Activated CD8-positive, alpha-beta T cell treated with anti-CD3 and anti-CD28 coated beads for 36 hours (primary cell): ENCODE measurements around the gene BBIP1. TPM values are rescaled to one million over a fixed set of nuclear protein-coding genes. Genes with fewer than 3 reads are reported as not detected.

Source experiments
- ATAC-seq: fragments of 200-7000 bp; cut with Tn5 transposase; one replicate; pipeline ENCODE4 v1.10.0; 2021; ENCODE audit warnings: mild to moderate bottlenecking, moderate library complexity
- CTCF ChIA-PET: fragments of 350-600 bp; sonication (Branson Sonifier 250); formaldehyde crosslinking; loops from one replicate; lab custom pipeline; 2021; ENCODE audit warnings: antibody characterized with exemption; lab: Charles Lee
- POLR2A ChIA-PET: fragments of 350-600 bp; sonication (Branson Sonifier 250); formaldehyde crosslinking; loops from one replicate; lab custom pipeline; 2021; ENCODE audit warnings: antibody characterized with exemption; lab: Charles Lee
- DNase-seq: peaks from one replicate; pipeline ENCODE4 v3.0.0-alpha.2; 2020
- H3K27ac Mint-ChIP-seq: one replicate; pipeline ENCODE4 v1.8.0; 2021; ENCODE audit warnings: mild to moderate bottlenecking, mixed read lengths
- H3K27me3 Mint-ChIP-seq: one replicate; pipeline ENCODE4 v1.8.0; 2021; ENCODE audit warnings: mixed read lengths
- H3K36me3 Mint-ChIP-seq: one replicate; pipeline ENCODE4 v1.8.0; 2021; ENCODE audit warnings: low read depth, mixed read lengths
- H3K4me1 Mint-ChIP-seq: one replicate; pipeline ENCODE4 v1.8.0; 2021; ENCODE audit warnings: low read depth, mixed read lengths
- H3K4me3 Mint-ChIP-seq: one replicate; pipeline ENCODE4 v1.8.0; 2021; ENCODE audit warnings: mild to moderate bottlenecking, moderate library complexity, mixed read lengths
- H3K9me3 Mint-ChIP-seq: one replicate; pipeline ENCODE4 v1.8.0; 2021; ENCODE audit warnings: mixed read lengths
- intact Hi-C: fragments of 100-400 bp; cut with micrococcal nuclease; formaldehyde crosslinking; loops from one replicate; pipeline ENCODE4 v1.10.0; 2022
- total RNA-seq, 2 experiments: library from RNA; stranded (reverse); gene quantifications; one replicate each; pipeline ENCODE4 v1.2.3, GENCODE V29; 2021
- TF ChIP-seq, protein P1 (sequence below): fragments of 200-600 bp; IDR thresholded peaks from one replicate; pipeline ENCODE4 v1.8.0; 2022; ENCODE audit warnings: antibody characterized with exemption, mild to moderate bottlenecking

Gene BBIP1
- total RNA-seq, 2 experiments from 2014 or later: 41.2 to 44.4 TPM

DNA sequence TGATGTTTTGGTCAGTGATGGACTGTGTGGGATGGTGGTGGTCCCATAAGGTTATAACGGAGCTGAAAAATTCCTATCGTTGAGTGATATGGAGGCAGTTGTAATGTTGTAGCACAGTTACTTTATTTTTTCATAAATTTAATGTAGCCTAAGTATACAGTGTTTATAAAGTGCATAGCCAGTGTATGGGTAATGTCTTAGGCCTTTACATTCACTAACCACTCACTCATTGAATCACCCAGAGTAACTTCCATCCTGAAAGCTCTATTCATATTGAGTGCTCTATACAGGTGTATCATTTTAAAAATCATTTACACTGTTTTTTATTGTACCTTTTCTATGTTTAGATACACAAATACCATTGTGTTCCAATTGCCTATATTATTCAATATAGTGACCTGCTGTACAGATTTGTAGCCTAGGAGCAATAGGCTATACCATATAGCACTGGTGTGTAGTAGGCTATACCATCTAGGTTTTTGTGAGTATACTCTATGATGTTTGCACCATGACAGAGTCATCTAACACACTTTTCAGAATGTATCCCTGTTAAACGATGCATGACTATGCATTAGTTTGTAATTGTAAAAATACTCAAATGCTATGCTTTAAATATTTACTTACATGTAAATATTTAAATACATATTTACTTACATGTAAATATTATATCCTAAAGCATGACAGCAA is 26.2 kb downstream of the BBIP1 start:
- DNase-seq (no peak), ATAC-seq (no peak)
- ChIA-PET POLR2A (no interaction called here), CTCF (interaction anchor here (0.6 to 8.9 kb wide), 13 partner anchors 10 to 282 kb away, joined by 3 to 71 read pairs (median 4); partner anchors contain the start of gene BBIP1)
- H3K4me1 Mint-ChIP-seq: peaks cover 55% of the 10 kb centered on the region
- H3K27ac Mint-ChIP-seq: peak overlapping the region; percentile 49
- intact Hi-C loops: loop anchor here (1.0 kb wide), 2 partner anchors 88 to 146 kb away; no protein-coding TSS in a partner anchor
- H3K27me3 Mint-ChIP-seq: no peaks in the 10 kb centered on the region
- H3K36me3 Mint-ChIP-seq: peaks cover 49% of the 10 kb centered on the region
- no peaks in the 10 kb centered on the region for H3K9me3 Mint-ChIP-seq
- TF ChIP-seq, protein P1, sequence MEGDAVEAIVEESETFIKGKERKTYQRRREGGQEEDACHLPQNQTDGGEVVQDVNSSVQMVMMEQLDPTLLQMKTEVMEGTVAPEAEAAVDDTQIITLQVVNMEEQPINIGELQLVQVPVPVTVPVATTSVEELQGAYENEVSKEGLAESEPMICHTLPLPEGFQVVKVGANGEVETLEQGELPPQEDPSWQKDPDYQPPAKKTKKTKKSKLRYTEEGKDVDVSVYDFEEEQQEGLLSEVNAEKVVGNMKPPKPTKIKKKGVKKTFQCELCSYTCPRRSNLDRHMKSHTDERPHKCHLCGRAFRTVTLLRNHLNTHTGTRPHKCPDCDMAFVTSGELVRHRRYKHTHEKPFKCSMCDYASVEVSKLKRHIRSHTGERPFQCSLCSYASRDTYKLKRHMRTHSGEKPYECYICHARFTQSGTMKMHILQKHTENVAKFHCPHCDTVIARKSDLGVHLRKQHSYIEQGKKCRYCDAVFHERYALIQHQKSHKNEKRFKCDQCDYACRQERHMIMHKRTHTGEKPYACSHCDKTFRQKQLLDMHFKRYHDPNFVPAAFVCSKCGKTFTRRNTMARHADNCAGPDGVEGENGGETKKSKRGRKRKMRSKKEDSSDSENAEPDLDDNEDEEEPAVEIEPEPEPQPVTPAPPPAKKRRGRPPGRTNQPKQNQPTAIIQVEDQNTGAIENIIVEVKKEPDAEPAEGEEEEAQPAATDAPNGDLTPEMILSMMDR: no peak
- no peak overlapping the region for H3K4me3 Mint-ChIP-seq

DNA sequence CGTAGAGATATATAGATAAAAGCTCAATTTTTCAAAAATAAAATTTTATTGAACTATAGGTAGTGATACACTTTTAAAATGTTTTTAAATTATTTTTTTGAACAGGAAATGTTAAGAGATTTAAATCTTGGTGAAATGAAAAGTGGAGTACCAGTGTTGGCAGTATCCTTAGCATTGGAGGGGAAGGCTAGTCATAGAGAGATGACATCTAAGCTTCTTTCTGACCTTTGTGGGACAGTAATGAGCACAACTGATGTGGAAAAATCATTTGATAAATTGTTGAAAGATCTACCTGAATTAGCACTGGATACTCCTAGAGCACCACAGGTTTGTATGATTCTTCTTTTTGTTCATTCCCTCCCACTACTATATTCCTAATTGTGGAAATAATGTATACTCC is 31.4 kb downstream of the BBIP1 start:
- H3K4me3 Mint-ChIP-seq: no peak overlapping the region
- H3K36me3 Mint-ChIP-seq: peaks cover 54% of the 10 kb centered on the region
- POLR2A ChIA-PET: interaction anchor here (0.7 to 1.4 kb wide), 4 partner anchors 11 to 114 kb away, joined by 3 read pairs; partner anchors contain the start of gene PDCD4

DNA sequence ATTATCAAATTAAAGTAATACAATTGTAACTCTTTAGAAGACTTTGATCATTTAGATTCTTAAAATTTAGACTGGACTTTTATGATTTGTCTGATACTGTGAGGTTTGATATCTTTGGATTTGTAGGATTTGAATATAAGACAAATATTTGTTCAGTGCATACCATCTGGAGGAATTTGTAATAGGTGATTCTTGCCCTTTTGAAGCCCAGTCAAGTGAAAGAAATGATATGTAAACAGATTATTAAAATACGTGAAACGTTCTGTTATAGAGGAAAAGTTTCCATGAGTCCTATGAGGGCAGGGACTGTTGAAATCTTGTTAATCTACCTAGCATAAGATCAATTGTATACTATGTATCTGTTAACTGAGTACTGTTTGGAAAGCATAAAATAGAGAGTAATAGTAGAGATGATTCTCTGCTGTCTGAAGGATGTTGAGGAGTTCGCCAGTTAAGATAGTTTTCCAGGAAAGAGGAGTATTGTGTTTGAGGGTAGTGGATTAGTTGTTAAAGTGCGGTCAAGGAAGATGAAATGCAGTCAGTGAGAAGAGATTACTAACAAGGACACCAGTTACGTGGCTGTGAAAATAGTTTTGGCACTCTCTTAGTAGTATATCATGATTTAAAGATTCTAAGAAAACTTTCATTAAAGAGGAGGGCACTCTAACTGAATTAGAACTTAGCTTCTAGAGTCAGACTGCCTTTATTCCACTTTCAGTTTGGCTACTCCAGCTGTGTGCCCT is 32.9 kb downstream of the BBIP1 start:
- DNase-seq: no peak
- no peaks in the 10 kb centered on the region for H3K9me3 Mint-ChIP-seq
- peaks cover 54% of the 10 kb centered on the region for H3K4me1 Mint-ChIP-seq
- peaks cover 63% of the 10 kb centered on the region for H3K36me3 Mint-ChIP-seq
- ChIA-PET POLR2A (interaction anchor here (1.0 to 1.4 kb wide), 4 partner anchors 15 to 113 kb away, joined by 3 to 4 read pairs (median 4); partner anchors contain the start of gene PDCD4), CTCF (interaction anchor here (0.7 to 1.5 kb wide), 8 partner anchors 12 to 140 kb away, joined by 3 to 7 read pairs (median 4); partner anchors contain the start of gene PDCD4)
- peak overlapping the region; percentile 69 for H3K27ac Mint-ChIP-seq
- intact Hi-C loops: no loop called here
- no peaks in the 10 kb centered on the region for H3K27me3 Mint-ChIP-seq
- peak; percentile 28 for ATAC-seq
- TF ChIP-seq, protein P1: no peak
- peak overlapping the region; percentile 11 for H3K4me3 Mint-ChIP-seq

More for the DNA sequence above, 31.4 kb downstream of the BBIP1 start:
- intact Hi-C loops: no loop called here
- TF ChIP-seq, protein P1: no peak
- H3K27ac Mint-ChIP-seq: peak overlapping the region; percentile 72
- DNase-seq (no peak), ATAC-seq (peak; percentile 45)
- H3K4me1 Mint-ChIP-seq: peaks cover 50% of the 10 kb centered on the region
- CTCF ChIA-PET: interaction anchor here (0.9 to 1.8 kb wide), 9 partner anchors 9 to 157 kb away, joined by 3 to 9 read pairs (median 3); partner anchors contain the start of genes BBIP1 and SHOC2
- H3K9me3 Mint-ChIP-seq: no peaks in the 10 kb centered on the region
- H3K27me3 Mint-ChIP-seq: no peaks in the 10 kb centered on the region

DNA sequence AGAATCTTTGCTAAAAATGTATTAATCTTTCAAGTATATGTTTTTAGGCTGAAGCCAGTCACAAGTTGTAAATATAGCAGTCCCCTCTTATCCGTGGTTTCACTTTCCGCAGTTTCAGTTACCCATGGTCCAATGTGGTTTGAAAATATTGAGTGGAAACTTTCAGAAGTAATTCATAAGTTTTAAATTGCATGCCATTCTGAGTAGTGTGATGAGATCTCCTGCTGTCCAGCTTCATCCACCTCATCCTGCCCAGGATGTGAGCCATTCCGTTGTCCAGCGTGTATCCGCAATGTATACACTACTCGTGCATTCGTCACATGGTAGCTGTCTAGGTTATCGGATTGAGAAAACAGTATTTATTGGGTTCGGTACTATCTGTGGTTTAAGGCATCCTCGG is 35.1 kb downstream of the BBIP1 start:
- Mint-ChIP-seq H3K36me3 (peaks cover 63% of the 10 kb centered on the region), H3K27me3 (no peaks in the 10 kb centered on the region), H3K27ac (peak overlapping the region; percentile 81), H3K4me1 (peaks cover 67% of the 10 kb centered on the region), H3K4me3 (peak overlapping the region; percentile 54), H3K9me3 (no peaks in the 10 kb centered on the region)
- POLR2A ChIA-PET: interaction anchor here (0.7 to 1.4 kb wide), 4 partner anchors 8 to 35 kb away, joined by 3 to 5 read pairs (median 3); partner anchors contain the start of genes BBIP1 and SHOC2
- TF ChIP-seq, protein P1: no peak
- DNase-seq (no peak), ATAC-seq (peak; percentile 62)
- intact Hi-C loops: no loop called here
- CTCF ChIA-PET: interaction anchor here (1.3 to 2.3 kb wide), 2 partner anchors 10 to 18 kb away, joined by 3 to 10 read pairs; no protein-coding TSS in a partner anchor
